GM18861 (cell line): ENCODE measurements around the gene CD68.
A peak's percentile ranks its signal among the peaks of the same experiment; 100 is the strongest.
"Not testable (repeated sequence)": the region's sequence is repeated elsewhere in the genome, so short reads cannot be mapped to it uniquely, and the experiment has no call there.

Source experiments
- ATAC-seq: cut with Tn5 transposase; IDR thresholded peaks from one replicate; pipeline ENCODE4 v1.9.1; 2021; ENCODE audit not compliant: unreplicated experiment

The CD68 gene

DNA sequence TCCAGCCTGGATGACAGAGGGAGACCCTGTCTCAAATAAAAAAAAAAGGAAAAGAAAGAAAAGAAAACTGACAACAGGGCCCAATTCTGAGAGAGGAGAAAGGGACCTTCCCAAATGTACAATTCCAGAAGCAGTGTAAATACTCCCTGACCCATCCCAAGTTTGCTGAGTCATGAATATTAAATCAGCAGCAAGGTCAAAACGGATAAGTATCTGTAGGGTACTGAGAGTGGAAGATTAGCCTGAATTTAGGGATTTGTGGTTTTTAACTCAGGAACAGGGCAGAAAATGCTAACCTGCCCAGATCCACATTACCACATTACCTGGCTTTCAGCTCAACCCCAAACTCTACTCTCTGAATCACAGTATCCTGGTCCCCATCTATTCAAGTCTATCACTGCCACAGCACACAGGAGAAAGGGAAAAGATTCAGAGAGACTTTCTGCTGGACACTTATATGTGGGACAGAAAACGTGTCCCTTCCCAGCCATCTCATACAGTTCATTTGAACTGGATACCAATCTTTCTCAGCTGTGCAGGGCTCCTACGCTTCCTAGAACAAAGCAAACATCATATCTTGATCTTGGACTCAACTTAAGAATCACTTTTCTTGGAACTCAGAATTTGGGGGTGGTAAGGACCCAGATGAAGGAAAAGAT, 32.3 kb downstream of the CD68 start:
- ATAC-seq, result no peak

DNA sequence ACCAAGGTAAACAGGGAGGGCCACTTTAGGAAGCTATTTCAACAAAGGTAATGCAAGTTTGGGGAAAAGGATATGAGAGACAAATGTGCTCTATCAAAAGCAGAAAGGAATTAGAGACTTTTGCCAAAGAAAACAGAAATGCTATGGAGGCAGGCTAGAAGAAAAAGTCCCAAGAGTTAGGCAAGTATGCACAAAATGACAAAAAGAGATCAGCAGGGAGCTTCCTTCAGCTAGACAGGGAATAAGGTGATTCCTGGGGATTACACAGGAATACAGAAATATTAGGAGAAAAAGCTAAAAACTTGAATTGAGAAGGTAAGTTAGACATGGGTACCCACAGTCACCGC, 32.8 kb downstream of the CD68 start:
- no peak for ATAC-seq

DNA sequence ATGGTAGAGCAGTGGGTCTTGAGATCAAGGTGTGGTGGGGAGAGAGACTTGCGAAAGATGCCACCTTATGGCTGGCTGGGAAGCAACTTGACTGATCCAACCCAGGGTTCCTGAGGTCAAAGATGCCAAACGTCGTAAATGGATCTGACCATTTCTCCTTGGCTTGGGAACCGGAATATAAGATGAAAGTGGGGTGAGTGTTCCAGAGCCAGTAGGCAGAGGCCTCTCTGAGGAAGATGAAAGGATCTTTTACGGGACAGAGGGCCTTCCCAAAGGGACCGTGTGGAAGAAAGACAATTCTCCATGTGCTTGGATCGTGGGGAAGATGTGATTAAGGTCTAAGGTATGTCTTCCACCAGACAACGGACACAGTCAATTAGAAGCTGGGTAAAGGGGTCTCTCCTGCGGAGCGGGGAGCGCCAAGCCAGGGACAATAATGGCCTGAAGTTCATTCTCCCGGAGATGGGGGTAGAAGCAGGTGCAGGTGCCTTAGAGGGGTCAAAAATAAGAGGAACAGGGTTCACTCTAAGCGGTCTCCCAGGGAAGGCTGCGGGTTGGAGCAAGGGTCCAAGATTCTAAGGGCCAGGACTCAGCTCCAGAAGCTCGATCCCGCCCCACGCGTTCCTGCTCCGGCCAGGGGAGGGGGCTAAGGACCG, 34.5 kb downstream of the CD68 start:
- no peak for ATAC-seq

DNA sequence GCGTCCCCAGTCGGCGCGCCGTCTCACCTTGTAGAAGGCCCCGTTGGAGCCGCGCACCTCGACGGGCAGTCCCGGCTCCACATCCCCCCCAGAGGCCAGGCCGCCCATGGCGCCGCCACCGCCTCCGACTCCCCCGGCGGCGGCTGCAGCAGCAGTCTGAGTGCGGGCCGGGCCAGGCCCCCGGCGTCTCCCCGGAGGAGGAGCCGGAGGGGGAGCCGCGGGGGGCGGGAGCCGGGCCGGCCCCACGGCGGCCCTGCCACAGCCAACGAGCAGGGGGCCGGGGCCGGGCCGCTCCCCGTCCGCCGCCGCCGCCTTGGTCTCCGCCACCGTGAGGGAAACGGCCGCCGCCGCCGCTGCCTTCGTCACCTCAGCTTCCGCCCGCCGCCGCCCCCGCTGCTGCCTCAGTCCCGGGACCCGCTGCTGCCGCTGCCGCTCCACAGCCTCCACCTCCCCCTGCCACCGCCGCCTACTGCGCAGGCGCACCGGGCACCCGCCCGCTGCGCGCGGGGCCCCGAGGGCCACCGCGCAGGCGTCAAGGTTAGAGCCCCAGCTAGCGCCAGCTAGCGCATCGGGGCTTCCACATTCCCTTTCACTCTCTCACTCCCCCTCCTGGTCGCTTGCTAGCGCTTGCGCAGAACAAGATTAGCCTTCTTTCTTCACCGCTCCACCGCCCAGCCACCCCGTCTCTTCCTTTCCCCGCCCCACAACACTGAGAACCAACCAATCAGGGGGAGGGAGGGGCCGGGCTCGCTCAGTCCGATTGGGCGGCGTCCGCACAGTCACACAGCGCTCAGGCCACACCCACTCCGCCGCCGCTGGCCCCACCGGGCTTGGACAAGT, 35.2 kb downstream of the CD68 start, which contains the start of gene FXR2:
FXR2 (minus strand) TSS at position 473 of the 840 bp plus-strand sequence; CDS start at position 108, 365 bp downstream.
- peak; percentile 86 for ATAC-seq

DNA sequence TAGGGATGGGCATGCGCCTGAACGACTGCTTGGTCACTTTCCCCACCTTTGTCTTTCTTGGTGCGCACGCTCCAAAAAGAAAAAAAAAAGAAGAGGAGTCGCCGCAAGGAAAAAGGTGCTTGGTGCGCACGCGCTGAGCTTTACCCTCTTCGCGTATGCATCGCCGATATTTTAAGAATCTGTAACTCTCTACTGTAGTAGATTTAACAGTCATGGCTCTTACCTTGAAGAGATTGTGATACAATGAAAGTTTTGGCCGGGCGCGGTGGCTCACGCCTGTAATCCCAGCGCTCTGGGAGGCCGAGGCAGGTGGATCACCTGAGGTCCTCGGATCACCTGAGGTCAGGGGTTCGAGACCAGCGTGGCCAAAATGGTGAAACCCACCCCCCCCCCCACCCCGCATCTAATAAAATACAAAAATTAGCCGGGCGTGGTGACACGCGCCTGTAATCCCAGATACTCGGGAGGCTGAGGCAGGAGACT, 35.9 kb downstream of the CD68 start:
- ATAC-seq, result no peak

DNA sequence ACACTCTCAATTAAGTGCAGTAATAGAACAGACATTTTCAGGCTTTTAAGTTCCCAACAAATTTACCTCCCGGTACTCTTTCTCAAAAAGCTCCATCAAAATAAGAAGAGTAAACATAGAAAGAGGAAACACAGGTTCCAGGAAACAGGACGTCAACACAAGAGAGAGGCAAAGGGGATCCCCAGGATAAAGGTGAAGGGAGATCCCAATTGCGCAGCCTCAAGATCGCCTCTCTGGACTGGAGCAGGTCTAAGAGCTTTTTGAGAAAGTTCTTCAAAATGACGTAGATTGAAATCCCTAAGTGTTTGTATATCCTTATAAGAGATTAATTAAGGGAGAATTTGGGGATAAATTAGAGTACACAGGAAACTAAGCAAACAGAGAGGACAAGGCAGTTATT, 39.2 kb downstream of the CD68 start:
- ATAC-seq, result no peak

DNA sequence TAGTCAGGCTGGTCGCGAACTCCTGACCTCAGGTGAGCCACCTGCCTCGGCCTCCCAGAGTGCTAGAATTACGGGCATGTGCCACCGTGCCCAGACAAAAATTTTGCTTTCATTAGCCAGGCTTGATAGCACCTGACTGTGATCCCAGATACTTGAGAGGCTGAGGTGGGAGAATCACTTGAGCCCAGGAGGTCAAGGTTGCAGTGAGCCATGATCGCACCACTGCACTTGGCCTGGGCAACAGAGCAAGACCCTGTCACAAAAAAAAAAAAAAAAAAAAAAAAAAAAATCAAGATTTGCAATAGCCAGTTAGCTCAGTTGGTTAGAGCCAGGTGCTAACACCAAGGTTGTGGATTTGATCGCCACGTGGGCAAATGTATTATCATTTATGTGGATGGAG, 41.4 kb downstream of the CD68 start:
- no peak for ATAC-seq

DNA sequence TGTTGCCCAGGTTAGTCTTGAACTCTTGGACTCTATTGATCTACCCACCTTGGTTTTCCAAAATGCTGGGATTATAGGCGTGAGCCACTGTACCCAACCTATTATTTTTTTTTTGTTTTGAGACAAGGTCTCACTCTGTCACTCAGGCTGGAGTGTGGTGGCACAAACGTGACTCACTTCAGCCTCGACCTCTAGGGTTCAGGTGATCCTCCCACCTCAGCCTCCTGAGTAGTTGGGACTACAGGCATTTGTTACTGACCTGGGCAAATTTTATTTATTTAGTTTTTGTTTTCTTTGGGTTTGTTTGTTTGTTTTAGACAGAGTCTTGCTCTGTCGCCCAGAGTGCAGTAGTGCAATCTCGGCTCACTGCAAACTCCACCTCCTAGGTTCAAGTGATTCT, 44.2 kb downstream of the CD68 start:
- ATAC-seq, result no peak

DNA sequence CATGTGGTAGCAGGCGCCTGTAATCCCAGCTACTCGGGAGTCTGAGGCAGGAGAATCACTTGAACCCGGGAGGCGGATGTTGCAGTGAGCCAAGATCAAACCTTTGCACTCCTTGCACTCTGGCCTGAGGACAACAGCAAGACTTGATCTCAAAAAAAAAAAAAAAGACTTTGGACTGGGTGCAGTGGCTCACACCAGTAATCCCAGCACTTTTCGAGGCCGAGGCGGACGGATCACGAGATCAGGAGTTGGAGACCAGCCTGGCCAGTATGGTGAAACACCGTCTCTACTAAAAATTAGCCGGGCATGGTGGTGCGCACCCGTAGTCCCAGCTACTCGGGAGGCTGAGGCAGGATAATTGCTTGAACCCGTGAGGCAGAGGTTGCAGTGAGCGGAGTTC, 46.3 kb downstream of the CD68 start:
- not testable (repeated sequence) for ATAC-seq

DNA sequence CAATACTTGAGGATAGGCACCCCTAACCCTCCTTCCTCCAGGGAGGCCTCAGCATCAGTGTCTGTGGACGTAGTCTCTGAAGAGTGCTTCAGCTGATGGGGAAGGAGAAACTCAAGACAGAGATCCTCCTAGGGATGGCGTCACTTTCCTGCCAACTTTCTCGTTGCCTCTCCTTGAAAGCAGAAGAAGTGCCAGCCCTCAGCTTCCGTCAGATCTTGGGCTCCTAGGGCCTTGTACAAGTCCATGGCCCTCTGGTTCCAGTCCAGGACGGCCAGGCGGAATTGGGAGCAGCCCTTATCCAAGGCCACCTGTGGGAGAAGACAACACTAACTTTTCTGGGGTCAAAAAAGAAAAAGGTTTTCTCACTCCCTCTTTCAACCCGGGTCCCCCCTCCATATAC, 46.9 kb downstream of the CD68 start:
- no peak for ATAC-seq

DNA sequence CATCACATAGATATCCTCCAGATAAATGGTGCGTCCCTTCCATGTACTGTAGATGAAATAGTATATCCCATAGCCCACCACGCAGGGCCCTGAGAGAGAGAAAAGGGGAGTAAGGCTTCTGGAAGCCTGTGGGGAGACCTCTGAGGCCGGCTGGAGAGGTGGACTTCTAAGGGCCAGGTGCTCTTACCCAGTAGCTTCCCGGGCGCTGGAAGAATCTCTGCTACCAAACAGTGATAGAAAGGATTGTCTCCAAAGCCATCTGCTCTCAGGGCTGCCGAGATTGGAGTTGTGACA, 47.5 kb downstream of the CD68 start:
- no peak for ATAC-seq

DNA sequence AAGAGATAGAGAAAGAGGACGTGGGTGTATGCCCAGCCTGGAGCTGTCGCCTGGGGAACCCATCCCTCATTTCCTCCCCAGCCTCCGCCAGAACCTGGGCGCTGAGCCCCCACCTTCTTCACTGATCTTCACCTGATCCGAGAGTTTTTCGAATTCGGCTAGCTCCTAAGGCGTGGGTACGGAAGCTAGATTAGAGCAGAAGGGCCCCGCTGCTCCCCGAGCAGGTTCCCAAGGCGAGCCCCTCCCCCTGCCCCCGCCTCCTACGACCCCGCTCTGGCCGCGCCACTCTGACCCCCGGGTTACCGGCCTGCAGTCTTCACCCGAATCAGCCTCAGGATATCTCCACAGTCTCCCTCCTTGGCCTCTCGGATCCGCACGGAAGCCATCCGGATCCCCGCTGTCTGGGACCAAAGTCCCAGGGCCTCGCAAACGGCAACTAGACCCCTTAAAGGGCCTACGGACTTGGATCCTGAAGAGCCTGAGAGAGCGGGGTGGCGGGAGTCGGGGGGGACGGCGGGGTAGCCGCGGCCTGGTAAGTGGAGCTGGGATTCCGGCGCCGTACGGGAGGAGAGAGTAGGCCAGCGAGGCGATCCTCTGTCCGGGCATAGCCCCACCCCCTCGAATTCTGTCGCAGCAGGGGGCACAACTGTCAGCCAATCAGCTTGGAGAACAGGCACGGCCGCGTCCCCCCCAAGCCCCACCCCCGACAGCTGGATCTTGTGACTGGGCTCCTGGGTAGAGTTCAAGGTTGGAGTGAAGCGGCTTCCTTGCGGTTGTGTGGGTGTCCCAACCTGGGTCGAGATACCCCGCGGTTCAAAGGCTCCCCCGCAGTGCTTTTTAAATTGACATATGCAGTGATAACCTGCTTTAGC, 48.0 kb downstream of the CD68 start, which contains the start of gene SAT2:
SAT2 (minus strand) TSS at position 572 of the 872 bp plus-strand sequence; CDS start at position 386, 186 bp downstream.
- peak; percentile 75 for ATAC-seq

DNA sequence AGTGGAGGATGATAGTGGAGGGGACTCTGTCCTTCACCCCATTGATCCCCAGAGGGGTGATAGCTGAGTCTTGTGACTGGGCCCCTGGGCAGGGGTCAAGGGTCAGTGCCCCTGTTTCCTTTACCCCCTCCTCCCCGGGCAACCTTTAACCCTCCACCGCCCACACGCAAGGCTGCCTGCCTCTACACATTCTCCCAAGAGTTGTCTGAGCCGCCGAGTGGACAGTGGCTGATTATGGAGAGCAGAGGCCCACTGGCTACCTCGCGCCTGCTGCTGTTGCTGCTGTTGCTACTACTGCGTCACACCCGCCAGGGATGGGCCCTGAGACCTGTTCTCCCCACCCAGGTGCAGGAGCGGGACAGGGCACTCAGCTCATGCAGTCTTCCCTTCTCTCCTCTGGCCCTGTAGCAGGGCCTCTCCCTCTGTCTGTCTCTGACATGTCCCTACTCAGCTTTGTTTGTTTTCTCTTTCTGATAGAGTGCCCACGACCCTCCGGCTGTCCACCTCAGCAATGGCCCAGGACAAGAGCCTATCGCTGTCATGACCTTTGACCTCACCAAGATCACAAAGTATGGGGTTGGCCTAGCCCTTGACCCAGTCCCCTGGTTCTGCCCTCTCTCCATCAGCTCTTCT, 50.6 kb downstream of the CD68 start, which contains the start of gene SHBG:
SHBG (plus strand) TSS at position 197 of the 633 bp plus-strand sequence; CDS start at position 235, 38 bp downstream.
- no peak for ATAC-seq
